ENCODE data around the gene SLAMF8. TPM values are rescaled to one million over a fixed set of nuclear protein-coding genes. Genes with fewer than 3 reads are reported as not detected.

Gene SLAMF8
- total and polyA plus RNA-seq, 2 of the 8 experiments (the other 6 are each of a cell fraction or from before 2014, with no cell fraction given) = not detected

- no peak overlapping the region for H3K27ac ChIP-seq (ENCODE audit: low read depth, low read length)
- no peak overlapping the region for H2BK20ac ChIP-seq (ENCODE audit: low read length)
- no peaks in the 10 kb centered on the region for H3K79me1 ChIP-seq (ENCODE audit: low read depth, low read length)
- H3K27me3 ChIP-seq (replicated peaks in 1 of 4; ENCODE audit: control insufficient read depth in 3 of 4, extremely low read depth in 1 of 4, insufficient read depth in 3 of 4, low read length in 3 of 4) = no peaks in the 10 kb centered on the region
- DNase-seq (ENCODE audit: low read depth in 1 of 2, low spot score in 2 of 2) = no peak
- ChIA-PET POLR2A (ENCODE audit: partially characterized antibody) (no interaction called here), CTCF (ENCODE audit: partially characterized antibody) (interaction anchor here (0.6 to 6.2 kb wide), 24 partner anchors 8 to 610 kb away, joined by 3 to 61 read pairs (median 4); partner anchors contain the start of gene DUSP23)
- H3K18ac ChIP-seq (ENCODE audit: extremely low read depth, low read length) = no peak overlapping the region
- FAIRE-seq = peak; percentile 60
- no peaks in the 10 kb centered on the region for H3K36me3 ChIP-seq (ENCODE audit: control insufficient read depth in 2 of 4, insufficient read depth in 4 of 4, low read length in 3 of 4)
- H4K20me1 ChIP-seq (replicated peaks in 1 of 2; ENCODE audit: control insufficient read depth in 1 of 2, insufficient read depth in 2 of 2, low read length in 2 of 2) = no peaks in the 10 kb centered on the region
- no peaks in the 10 kb centered on the region for H3K79me2 ChIP-seq (ENCODE audit: control insufficient read depth in 1 of 2, insufficient read depth in 2 of 2, low read length in 2 of 2)
- H4K5ac ChIP-seq (ENCODE audit: insufficient read length, low read depth, low read length) = no peak overlapping the region
- H3K23ac ChIP-seq (ENCODE audit: insufficient read length) = no peak overlapping the region
- H4K8ac ChIP-seq (ENCODE audit: extremely low read depth, insufficient read depth, low read length) = no peak overlapping the region
- WGBS, 2 experiments (ENCODE audit: extremely low coverage in 1 of 2, insufficient coverage in 1 of 2, insufficient read length in 1 of 2, insufficient replicate concordance in 2 of 2, low coverage in 1 of 2, low lambda C conversion rate in 2 of 2, missing lambda C conversion rate in 1 of 2) = 87% methylated on average over 9 of the region's 9 CpGs; no CpG with 5 or more reads in 1 of the 2 experiments
- no peak overlapping the region for H3K4me2 ChIP-seq (ENCODE audit: insufficient read depth in 1 of 2, low read depth in 2 of 2, low read length in 2 of 2)
- no peak overlapping the region for H2BK5ac ChIP-seq (ENCODE audit: low read depth, low read length)
- no peak overlapping the region for H3K4ac ChIP-seq (replicated peaks; ENCODE audit: insufficient read length, low read depth, low read length)
- H2AFZ ChIP-seq (ENCODE audit: low read length) = no peak overlapping the region
- H3K56ac ChIP-seq (replicated peaks; ENCODE audit: insufficient read length, low read depth, low read length) = no peak overlapping the region
- H3K4me1 ChIP-seq (replicated peaks in 1 of 4; ENCODE audit: control insufficient read depth in 3 of 4, insufficient read depth in 4 of 4, low read length in 3 of 4) = 0 out of 7 replicates have a peak, but pooled peaks cover 0 to 3% (median 0%) of the 10 kb centered on the region in 4 experiments
- no peak overlapping the region for H2BK12ac ChIP-seq (ENCODE audit: low read depth, low read length)
- no peak overlapping the region for H4K91ac ChIP-seq (replicated peaks; ENCODE audit: insufficient read length, low read length)
- H3K9ac ChIP-seq (replicated peaks in 1 of 4; ENCODE audit: extremely low read depth in 1 of 4, low read depth in 3 of 4, low read length in 3 of 4) = no peak overlapping the region
- no peak overlapping the region for H3K14ac ChIP-seq (ENCODE audit: insufficient read length)
- no peak overlapping the region for H2AK5ac ChIP-seq (ENCODE audit: low read depth, low read length)
- no peaks in the 10 kb centered on the region for H3K9me3 ChIP-seq (ENCODE audit: insufficient read depth in 2 of 2, low read depth in 1 of 2, low read length in 1 of 2)
- H2BK120ac ChIP-seq (replicated peaks; ENCODE audit: low read depth, low read length) = no peak overlapping the region
- H3K23me2 ChIP-seq (ENCODE audit: low read depth, low read length) = no peaks in the 10 kb centered on the region; the same call in 1 of the 2 replicates
- no peak overlapping the region for H2BK15ac ChIP-seq (ENCODE audit: low read length)
- no peak overlapping the region for H3K4me3 ChIP-seq (ENCODE audit: extremely low read depth in 1 of 4, insufficient read depth in 2 of 4, low read depth in 3 of 4, low read length in 4 of 4)
- TF ChIP-seq BRCA1 (IDR thresholded peaks at IDR 0.05; ENCODE audit: low read depth, low read length) = no peak
- TF ChIP-seq POLR2AphosphoS5 (IDR thresholded peaks at IDR 0.05; ENCODE audit: low read depth, low read length) = no peak
- no peak for TF ChIP-seq CREB1 (IDR thresholded peaks at IDR 0.05)
- no peak for TF ChIP-seq JUN (IDR thresholded peaks at IDR 0.05; ENCODE audit: low read depth, low read length)
- no peak for TF ChIP-seq HDAC6 (IDR thresholded peaks at IDR 0.05; ENCODE audit: low read depth, low read length)
- TF ChIP-seq MAFK (IDR thresholded peaks at IDR 0.05; ENCODE audit: low read depth, low read length) = no peak
- no peak for TF ChIP-seq SIRT6 (IDR thresholded peaks at IDR 0.05; ENCODE audit: low read length)
- TF ChIP-seq RBBP5 (IDR thresholded peaks at IDR 0.05; ENCODE audit: borderline replicate concordance, low read depth, low read length) = no peak
- TF ChIP-seq PHF8 (conservative IDR thresholded peaks at IDR 0.05; ENCODE audit: low read depth, low read length) = no peak
- TF ChIP-seq RAD21 (IDR thresholded peaks at IDR 0.05 in 1 of 2, conservative IDR thresholded peaks at IDR 0.05 in 1 of 2; ENCODE audit: low read depth in 2 of 2, low read length in 2 of 2) = peak in 1 of 2 experiments; percentile 15; a peak in 2 of 4 replicates
- TF ChIP-seq SP2 (IDR thresholded peaks at IDR 0.05; ENCODE audit: low read length) = no peak
- no peak for TF ChIP-seq TEAD4 (IDR thresholded peaks at IDR 0.05; ENCODE audit: low read depth, low read length)
- TF ChIP-seq BCL11A (IDR thresholded peaks at IDR 0.05; ENCODE audit: low read depth in 2 of 2, low read length in 2 of 2) = no peak
These were observed 5.4 kb upstream of the SLAMF8 start for GRCh38 chr1:159821171-159821867.
